Measurements from ENCODE around the gene TM4SF4. TPM values are rescaled to one million over a fixed set of nuclear protein-coding genes. Genes with fewer than 3 reads are reported as not detected.

Gene TM4SF4
- polyA plus RNA-seq, 3 donors = 0.08 TPM; not detected in 2

DNA sequence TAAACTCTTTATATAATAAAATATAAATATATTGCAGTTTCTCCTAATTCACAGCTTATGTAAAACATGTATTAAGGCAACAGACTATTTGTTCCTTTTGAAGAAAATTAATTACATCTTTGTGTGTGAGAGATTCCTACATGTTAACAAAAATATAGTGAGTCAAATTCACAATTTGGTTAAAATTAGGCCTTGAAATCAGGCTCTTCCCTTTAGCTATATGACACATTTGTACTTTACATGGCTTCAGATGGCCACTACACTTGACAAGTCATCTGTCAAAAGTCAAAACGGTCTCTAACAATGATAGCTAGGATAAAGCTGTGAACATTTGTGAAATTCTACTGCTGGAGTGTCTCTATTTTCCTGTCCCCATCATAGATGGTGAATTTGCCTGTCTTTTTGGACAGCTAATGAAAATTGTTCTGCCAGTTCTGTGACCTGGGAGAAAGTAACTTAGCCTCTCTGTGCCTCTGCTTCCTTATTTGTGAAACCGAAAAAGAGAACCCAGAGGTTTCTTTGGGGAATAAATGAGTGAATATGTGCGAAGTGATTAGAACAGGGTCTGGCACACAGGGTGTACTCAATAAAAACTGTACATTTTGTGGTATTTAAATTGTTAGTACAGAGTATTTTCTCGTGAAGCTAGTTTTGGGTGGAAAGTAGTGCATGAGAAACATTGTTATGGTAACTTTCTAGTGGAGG, 23.6 kb downstream of the TM4SF4 start:
- Histone ChIP-seq H2AFZ (ENCODE audit: insufficient read depth, low read depth, low read length, poor library complexity, severe bottlenecking) (peak overlapping the region; percentile 57), H3K79me2 (ENCODE audit: insufficient read depth, low read length) (no peaks in the 10 kb centered on the region), H3K4me3 (replicated peaks in 1 of 3; ENCODE audit: low read depth in 2 of 3, low read length in 3 of 3) (no peak overlapping the region), H3K9me3 (replicated peaks in 1 of 2; ENCODE audit: control insufficient read depth in 1 of 2, insufficient read depth in 1 of 2, low read length in 2 of 2) (no peaks in the 10 kb centered on the region), H3K27me3 (ENCODE audit: control insufficient read depth in 2 of 2, insufficient read depth in 2 of 2, low read length in 2 of 2) (peaks cover 0 to 4% of the 10 kb centered on the region in 2 donors), H3K4me1 (ENCODE audit: control insufficient read depth in 1 of 2, insufficient read depth in 2 of 2, low read length in 2 of 2) (peaks cover 7 to 10% of the 10 kb centered on the region in 2 donors), H3K27ac (ENCODE audit: low read depth in 1 of 2, low read length in 2 of 2) (no peak overlapping the region), H3K9ac (ENCODE audit: insufficient read depth, low read length, poor library complexity, severe bottlenecking) (no peak overlapping the region), H3K4me2 (replicated peaks; ENCODE audit: extremely low read depth, low read length, poor library complexity, severe bottlenecking) (no peak overlapping the region), H4K20me1 (ENCODE audit: insufficient read depth, low read length) (no peaks in the 10 kb centered on the region), H3K36me3 (replicated peaks in 1 of 2; ENCODE audit: control insufficient read depth in 1 of 2, insufficient read depth in 2 of 2, low read length in 2 of 2) (no peaks in the 10 kb centered on the region)
- no peak for DNase-seq
- TF ChIP-seq, protein P1, sequence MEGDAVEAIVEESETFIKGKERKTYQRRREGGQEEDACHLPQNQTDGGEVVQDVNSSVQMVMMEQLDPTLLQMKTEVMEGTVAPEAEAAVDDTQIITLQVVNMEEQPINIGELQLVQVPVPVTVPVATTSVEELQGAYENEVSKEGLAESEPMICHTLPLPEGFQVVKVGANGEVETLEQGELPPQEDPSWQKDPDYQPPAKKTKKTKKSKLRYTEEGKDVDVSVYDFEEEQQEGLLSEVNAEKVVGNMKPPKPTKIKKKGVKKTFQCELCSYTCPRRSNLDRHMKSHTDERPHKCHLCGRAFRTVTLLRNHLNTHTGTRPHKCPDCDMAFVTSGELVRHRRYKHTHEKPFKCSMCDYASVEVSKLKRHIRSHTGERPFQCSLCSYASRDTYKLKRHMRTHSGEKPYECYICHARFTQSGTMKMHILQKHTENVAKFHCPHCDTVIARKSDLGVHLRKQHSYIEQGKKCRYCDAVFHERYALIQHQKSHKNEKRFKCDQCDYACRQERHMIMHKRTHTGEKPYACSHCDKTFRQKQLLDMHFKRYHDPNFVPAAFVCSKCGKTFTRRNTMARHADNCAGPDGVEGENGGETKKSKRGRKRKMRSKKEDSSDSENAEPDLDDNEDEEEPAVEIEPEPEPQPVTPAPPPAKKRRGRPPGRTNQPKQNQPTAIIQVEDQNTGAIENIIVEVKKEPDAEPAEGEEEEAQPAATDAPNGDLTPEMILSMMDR (IDR thresholded peaks at IDR 0.05) = no peak
- no peak overlapping the region for H3K4me3 Mint-ChIP-seq
- no peaks in the 10 kb centered on the region for H3K9me3 Mint-ChIP-seq
- intact Hi-C loops (cut with micrococcal nuclease) = loop anchor here in 1 of 2 donors (10.0 kb wide), 2 partner anchors 53 to 217 kb away; no protein-coding TSS in a partner anchor
- WGBS (ENCODE audit: insufficient coverage) = 20% methylated on average over 2 of the region's 4 CpGs
- peaks cover 20% of the 10 kb centered on the region for H3K4me1 Mint-ChIP-seq
- peaks cover 3 to 16% (median 6%) of the 10 kb centered on the region in 3 donors for H3K27me3 Mint-ChIP-seq (ENCODE audit: low read depth in 3 of 3)
- H3K36me3 Mint-ChIP-seq = no peaks in the 10 kb centered on the region
- peak overlapping the region in 2 of 7 donors; percentile 12 to 70 for H3K27ac Mint-ChIP-seq

DNA sequence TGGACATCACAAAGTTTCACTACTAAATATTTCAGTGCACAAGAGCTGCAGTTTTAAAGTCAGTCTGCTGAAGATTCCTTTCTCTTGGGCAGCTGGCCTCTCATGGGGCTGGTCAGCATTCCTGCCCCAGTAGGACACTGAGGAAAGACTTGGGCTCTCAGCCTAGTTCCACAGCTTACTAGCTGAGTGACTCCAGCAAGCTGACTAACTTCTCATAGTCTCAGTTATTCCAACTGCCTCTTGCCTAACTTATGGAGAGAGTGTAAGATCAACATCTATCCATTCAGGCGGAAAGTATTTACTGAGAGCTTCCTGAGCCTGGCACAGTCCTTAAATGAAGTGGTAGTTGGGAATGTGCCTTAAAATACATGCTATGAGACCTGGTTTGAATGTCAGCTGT, 27.0 kb downstream of the TM4SF4 start:
- no peak overlapping the region for H3K4me3 ChIP-seq (replicated peaks in 1 of 3; ENCODE audit: low read depth in 2 of 3, low read length in 3 of 3)
- no CpG with 5 or more reads among the region's 1 CpG for WGBS (ENCODE audit: insufficient coverage)
- Mint-ChIP-seq H3K36me3 (no peaks in the 10 kb centered on the region), H3K4me3 (no peak overlapping the region), H3K4me1 (peaks cover 12% of the 10 kb centered on the region), H3K27me3 (ENCODE audit: low read depth in 3 of 3) (peaks cover 0 to 11% (median 5%) of the 10 kb centered on the region in 3 donors), H3K9me3 (no peaks in the 10 kb centered on the region), H3K27ac (no peak overlapping the region)
- no peak overlapping the region for H2AFZ ChIP-seq (ENCODE audit: insufficient read depth, low read depth, low read length, poor library complexity, severe bottlenecking)
- H4K20me1 ChIP-seq (ENCODE audit: insufficient read depth, low read length) = no peaks in the 10 kb centered on the region
- H3K9ac ChIP-seq (ENCODE audit: insufficient read depth, low read length, poor library complexity, severe bottlenecking) = no peak overlapping the region
- TF ChIP-seq, protein P1 (IDR thresholded peaks at IDR 0.05) = no peak
- H3K79me2 ChIP-seq (ENCODE audit: insufficient read depth, low read length) = no peaks in the 10 kb centered on the region
- no peaks in the 10 kb centered on the region for H3K9me3 ChIP-seq (replicated peaks in 1 of 2; ENCODE audit: control insufficient read depth in 1 of 2, insufficient read depth in 1 of 2, low read length in 2 of 2)
- H3K27me3 ChIP-seq (ENCODE audit: control insufficient read depth in 2 of 2, insufficient read depth in 2 of 2, low read length in 2 of 2) = no peaks in the 10 kb centered on the region
- no peak overlapping the region for H3K4me2 ChIP-seq (replicated peaks; ENCODE audit: extremely low read depth, low read length, poor library complexity, severe bottlenecking)
- no peaks in the 10 kb centered on the region for H3K36me3 ChIP-seq (replicated peaks in 1 of 2; ENCODE audit: control insufficient read depth in 1 of 2, insufficient read depth in 2 of 2, low read length in 2 of 2)
- H3K4me1 ChIP-seq (ENCODE audit: control insufficient read depth in 1 of 2, insufficient read depth in 2 of 2, low read length in 2 of 2) = peaks cover 7 to 10% of the 10 kb centered on the region in 2 donors
- H3K27ac ChIP-seq (ENCODE audit: low read depth in 1 of 2, low read length in 2 of 2) = no peak overlapping the region
- intact Hi-C loops (cut with micrococcal nuclease) = no loop called here
- no peak for DNase-seq
